Activated T-cell treated with anti-CD3 and anti-CD28 coated beads, Interleukin-2, amount 50 U/mL, for 72 hours (primary cell): ENCODE measurements around the gene SF1. TPM values are rescaled to one million over a fixed set of nuclear protein-coding genes. Genes with fewer than 3 reads are reported as not detected.

ENCODE experiments used
- ATAC-seq, 2 donors: fragments of 150-1000 bp; cut with Tn5 transposase; replicated peaks in 1 of 2; 2 replicates each; pipeline ENCODE4 v1.10.0; 2021; ENCODE audit warnings: moderate library complexity in 2 of 2, mild to moderate bottlenecking in 1 of 2
- DNase-seq, 2 donors: peaks; one replicate each; pipeline ENCODE4 v3.0.0; 2021 to 2022; ENCODE audit warnings: mixed read lengths in 1 of 2
- H3K27ac Mint-ChIP-seq: one replicate; pipeline ENCODE4 v1.8.0; 2022; ENCODE audit warnings: mild to moderate bottlenecking, moderate library complexity, mixed read lengths
- H3K27me3 Mint-ChIP-seq: one replicate; pipeline ENCODE4 v1.8.0; 2022; ENCODE audit warnings: low read depth, mixed read lengths
- H3K36me3 Mint-ChIP-seq, 2 donors: one replicate each; pipeline ENCODE4 v1.8.0; 2022; ENCODE audit warnings: mixed read lengths in 2 of 2, mild to moderate bottlenecking in 1 of 2; ENCODE audit not compliant: insufficient read depth in 2 of 2
- H3K4me1 Mint-ChIP-seq: one replicate; pipeline ENCODE4 v1.8.0; 2022; ENCODE audit warnings: low read depth, mixed read lengths
- H3K4me3 Mint-ChIP-seq, 2 donors: one replicate each; pipeline ENCODE4 v1.8.0; 2022; ENCODE audit warnings: mild to moderate bottlenecking in 2 of 2, mixed read lengths in 2 of 2, moderate library complexity in 2 of 2
- H3K9me3 Mint-ChIP-seq, 2 donors: one replicate each; pipeline ENCODE4 v1.8.0; 2022; ENCODE audit warnings: mixed read lengths in 2 of 2
- total RNA-seq, 2 donors: library from RNA; stranded (reverse); gene quantifications; one replicate each; pipeline ENCODE4 v1.2.3, GENCODE V29; 2022

The SF1 gene
- total RNA-seq, 2 donors from 2014 or later, result 332 to 337 TPM

DNA sequence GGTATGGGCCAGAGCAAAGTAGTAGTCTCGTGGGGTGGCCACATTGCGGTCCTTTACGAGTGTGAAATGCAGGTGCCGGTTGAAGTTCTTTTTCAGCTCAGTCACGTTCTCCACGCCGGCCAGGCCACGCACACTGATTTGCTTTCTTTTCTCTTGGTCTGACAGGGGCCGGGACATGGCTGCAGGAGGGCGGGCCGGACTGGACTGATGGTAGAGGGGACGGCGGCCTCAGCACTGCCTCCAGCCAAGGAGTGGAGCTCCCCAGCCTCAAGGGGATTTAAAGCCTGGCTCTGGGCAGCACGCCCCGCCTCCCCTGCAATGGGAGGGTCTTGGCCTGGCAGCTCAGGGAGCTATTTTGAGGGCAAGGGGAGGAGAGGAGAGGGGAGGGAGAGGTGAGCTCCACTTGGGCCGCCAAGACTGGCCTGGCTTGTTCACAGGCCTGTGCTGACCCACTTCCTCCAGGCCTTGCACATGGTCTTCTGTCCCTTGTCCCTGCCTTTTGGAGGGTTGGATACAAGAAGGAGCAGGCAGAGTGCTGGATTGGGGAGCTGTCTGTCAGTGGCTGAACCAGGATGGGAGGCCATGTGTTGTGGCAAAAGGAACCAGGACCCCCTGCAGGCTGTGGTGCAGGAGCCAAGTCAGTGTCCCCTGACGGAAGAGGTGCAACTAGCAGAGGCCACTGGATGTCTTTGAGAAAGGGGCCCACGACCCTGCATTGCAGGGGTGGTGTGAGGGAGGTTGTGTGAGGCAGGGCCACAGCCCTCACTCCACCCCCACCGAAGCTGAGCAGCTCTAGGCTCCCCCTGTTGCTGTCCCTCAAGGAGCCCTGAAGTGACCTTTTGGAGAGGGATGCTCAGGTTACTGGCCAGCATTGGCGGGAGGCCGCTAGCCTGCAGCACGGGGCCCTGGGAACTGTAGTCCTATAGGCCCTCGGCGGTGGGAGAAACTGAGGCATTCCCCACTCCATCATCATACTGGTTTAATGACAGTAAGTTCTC is 18.3 kb downstream of the SF1 start, which contains the start of gene PYGM:
Gene PYGM, minus strand, starts transcription at position 253 of the 998 bp plus-strand sequence. Its CDS starts 76 bp downstream, at position 177.
- Mint-ChIP-seq H3K27me3 (no peaks in the 10 kb centered on the region), H3K4me3 (peak within 1 kb of the TSS in 1 of 2 donors; percentile 20), H3K9me3 (no peaks in the 10 kb centered on the region), H3K36me3 (peaks cover 4 to 12% of the 10 kb centered on the region in 2 donors), H3K4me1 (peaks cover 45% of the 10 kb centered on the region), H3K27ac (peak within 1 kb of the TSS; percentile 53)
- ATAC-seq (peak; percentile 6 to 11), DNase-seq (no peak)

- no peak for DNase-seq
- no peaks in the 10 kb centered on the region for H3K9me3 Mint-ChIP-seq
These were observed 19.1 kb downstream of the SF1 start for GRCh38 chr11:64759131-64759721.

DNA sequence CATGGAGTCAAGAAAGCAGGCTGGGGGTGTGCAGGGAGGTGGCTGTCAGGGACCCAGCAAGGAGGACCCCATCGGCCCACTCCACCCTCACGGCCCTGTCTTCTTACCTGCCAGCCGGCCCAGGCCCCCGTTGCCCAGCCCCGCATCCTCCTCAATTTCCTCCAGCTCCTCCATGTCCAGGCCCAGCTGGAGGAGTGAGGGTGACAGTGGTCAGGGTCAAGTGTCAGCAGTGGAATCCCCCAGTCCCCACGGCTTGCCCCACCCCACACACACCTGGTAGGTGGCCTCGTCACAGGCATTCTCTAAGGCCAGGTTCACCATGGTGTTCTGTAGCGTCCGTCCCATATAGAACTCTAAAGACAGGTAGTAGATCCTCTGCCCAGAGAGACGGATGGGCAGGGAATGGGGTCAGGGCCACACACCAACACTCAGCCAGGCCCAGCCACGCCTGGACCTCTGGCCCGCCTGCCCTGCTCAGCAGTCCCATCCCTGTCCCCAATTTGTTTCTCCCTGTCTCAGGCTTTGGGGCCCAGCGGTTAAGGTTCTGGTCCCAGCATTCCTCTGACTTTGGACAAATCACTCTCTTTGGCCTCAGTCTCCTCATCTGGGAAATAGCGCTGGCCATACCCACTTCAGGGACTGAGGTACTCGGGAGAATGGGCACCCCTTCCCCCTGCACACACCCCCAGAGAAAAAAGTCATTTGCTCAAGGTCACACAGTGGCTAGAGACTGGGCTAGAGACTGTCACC is 19.8 kb downstream of the SF1 start:
- no peaks in the 10 kb centered on the region for H3K27me3 Mint-ChIP-seq
- H3K4me1 Mint-ChIP-seq, result peaks cover 30% of the 10 kb centered on the region
- H3K27ac Mint-ChIP-seq, result no peak overlapping the region
- no peak for ATAC-seq
- DNase-seq, result no peak
- no peak overlapping the region for H3K4me3 Mint-ChIP-seq
- no peaks in the 10 kb centered on the region for H3K9me3 Mint-ChIP-seq
- H3K36me3 Mint-ChIP-seq, result peaks cover 0 to 2% of the 10 kb centered on the region in 2 donors

More at GRCh38 chr11:64759131-64759721, 19.1 kb downstream of the SF1 start:
- Mint-ChIP-seq H3K4me3 (no peak overlapping the region), H3K36me3 (peaks cover 0 to 5% of the 10 kb centered on the region in 2 donors), H3K27ac (no peak overlapping the region), H3K27me3 (no peaks in the 10 kb centered on the region), H3K4me1 (peaks cover 37% of the 10 kb centered on the region)
- no peak for ATAC-seq

DNA sequence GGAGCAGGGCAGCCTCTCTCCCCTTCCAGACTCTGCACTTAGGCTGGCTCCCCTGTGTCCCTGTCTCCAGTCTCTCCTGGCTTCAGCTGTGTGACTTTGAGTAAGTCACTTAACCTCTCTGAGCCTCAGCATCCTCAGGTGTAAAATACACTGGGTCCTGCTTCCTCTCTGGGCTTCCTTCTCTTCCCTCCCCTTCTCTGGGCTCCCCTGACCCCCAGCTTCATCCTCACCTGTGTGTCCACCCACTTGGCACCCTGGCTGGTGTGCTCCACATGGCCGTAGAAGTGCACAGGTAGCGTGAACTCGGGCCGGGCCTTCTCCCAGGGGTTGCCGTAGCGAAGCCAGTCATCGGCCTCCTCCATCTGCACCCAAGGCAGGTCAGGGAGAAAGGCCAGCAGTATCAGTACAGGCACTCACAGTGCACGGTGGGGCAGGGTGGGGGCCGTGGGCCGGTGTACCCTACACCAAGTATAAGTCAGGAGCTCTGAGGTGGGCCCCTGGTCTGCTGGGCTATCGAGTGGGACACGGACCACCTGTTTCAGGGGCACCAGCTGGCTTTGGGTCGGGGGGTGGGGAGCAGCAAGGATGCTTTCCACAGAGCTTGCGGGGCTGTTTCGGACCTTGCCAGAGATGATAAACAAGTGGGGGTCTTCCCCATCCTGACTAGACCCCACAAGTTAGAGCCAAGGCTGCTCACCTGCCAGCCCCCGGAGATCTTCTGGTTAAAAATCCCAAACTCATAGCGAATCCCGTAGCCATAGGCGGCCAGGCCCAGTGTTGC is 20.6 kb downstream of the SF1 start:
- Mint-ChIP-seq H3K27me3 (no peaks in the 10 kb centered on the region), H3K4me1 (peaks cover 22% of the 10 kb centered on the region), H3K4me3 (no peak overlapping the region), H3K27ac (no peak overlapping the region), H3K36me3 (peaks cover 0 to 1% of the 10 kb centered on the region in 2 donors), H3K9me3 (no peaks in the 10 kb centered on the region)
- no peak for DNase-seq
- no peak for ATAC-seq

- Mint-ChIP-seq H3K9me3 (no peaks in the 10 kb centered on the region), H3K27ac (no peak overlapping the region), H3K4me1 (peaks cover 3% of the 10 kb centered on the region), H3K36me3 (peaks cover 0 to 2% of the 10 kb centered on the region in 2 donors), H3K4me3 (no peak overlapping the region), H3K27me3 (no peaks in the 10 kb centered on the region)
- ATAC-seq, result no peak
- no peak for DNase-seq
These were observed 22.5 kb downstream of the SF1 start for GRCh38 chr11:64755681-64756361.

DNA sequence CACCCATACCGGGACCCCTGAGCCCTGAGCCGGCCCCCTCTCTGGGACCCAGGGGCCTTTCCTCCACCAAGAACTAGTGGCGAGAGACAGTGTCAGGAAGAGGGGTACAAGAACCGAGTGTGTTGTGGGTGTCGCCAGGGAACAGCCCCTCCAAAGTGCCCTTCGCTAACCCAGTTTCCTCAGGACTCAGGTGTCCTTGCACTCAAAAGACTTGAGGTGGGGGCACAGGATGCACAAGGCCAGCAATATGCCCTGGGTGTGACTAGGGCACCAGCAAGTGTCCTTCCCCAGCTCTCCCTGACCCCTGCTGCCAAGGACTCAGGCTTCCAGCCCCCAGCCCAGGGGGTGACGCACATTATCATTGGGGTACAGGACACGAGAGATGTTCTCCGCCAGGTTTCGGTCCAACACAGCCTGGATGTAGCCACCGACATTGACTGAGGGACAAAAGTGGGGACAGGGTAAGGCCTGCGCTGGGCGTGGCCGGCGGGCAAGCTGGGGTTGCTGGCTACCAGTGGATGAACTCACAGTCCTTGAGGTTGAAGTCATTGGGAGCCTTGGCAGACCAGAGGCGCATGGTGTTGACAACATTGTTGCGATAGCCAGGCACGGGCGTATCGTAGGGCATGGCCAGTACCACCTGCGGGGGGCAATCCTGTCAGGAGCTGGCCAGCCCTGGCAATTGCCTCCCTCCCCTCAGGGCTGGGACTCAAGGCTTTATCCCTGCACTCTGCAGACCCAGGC is 23.3 kb downstream of the SF1 start:
- Mint-ChIP-seq H3K4me1 (no peaks in the 10 kb centered on the region), H3K4me3 (no peak overlapping the region), H3K36me3 (peaks cover 0 to 2% of the 10 kb centered on the region in 2 donors), H3K9me3 (no peaks in the 10 kb centered on the region), H3K27ac (no peak overlapping the region), H3K27me3 (no peaks in the 10 kb centered on the region)
- ATAC-seq (no peak), DNase-seq (no peak)

- no peaks in the 10 kb centered on the region for H3K9me3 Mint-ChIP-seq
- no peak overlapping the region for H3K27ac Mint-ChIP-seq
- no peak for ATAC-seq
- H3K4me3 Mint-ChIP-seq, result no peak overlapping the region
- no peaks in the 10 kb centered on the region for H3K4me1 Mint-ChIP-seq
- no peaks in the 10 kb centered on the region for H3K27me3 Mint-ChIP-seq
- no peak for DNase-seq
- peaks cover 0 to 2% of the 10 kb centered on the region in 2 donors for H3K36me3 Mint-ChIP-seq
These were observed 24.0 kb downstream of the SF1 start for GRCh38 chr11:64754124-64754918.

- H3K27me3 Mint-ChIP-seq, result no peaks in the 10 kb centered on the region
- no peak overlapping the region for H3K27ac Mint-ChIP-seq
- no peak overlapping the region for H3K4me3 Mint-ChIP-seq
- ATAC-seq, result no peak
- peaks cover 0 to 2% of the 10 kb centered on the region in 2 donors for H3K36me3 Mint-ChIP-seq
- no peaks in the 10 kb centered on the region for H3K9me3 Mint-ChIP-seq
- no peak for DNase-seq
- H3K4me1 Mint-ChIP-seq, result no peaks in the 10 kb centered on the region
These were observed 24.8 kb downstream of the SF1 start for GRCh38 chr11:64753380-64754123.

DNA sequence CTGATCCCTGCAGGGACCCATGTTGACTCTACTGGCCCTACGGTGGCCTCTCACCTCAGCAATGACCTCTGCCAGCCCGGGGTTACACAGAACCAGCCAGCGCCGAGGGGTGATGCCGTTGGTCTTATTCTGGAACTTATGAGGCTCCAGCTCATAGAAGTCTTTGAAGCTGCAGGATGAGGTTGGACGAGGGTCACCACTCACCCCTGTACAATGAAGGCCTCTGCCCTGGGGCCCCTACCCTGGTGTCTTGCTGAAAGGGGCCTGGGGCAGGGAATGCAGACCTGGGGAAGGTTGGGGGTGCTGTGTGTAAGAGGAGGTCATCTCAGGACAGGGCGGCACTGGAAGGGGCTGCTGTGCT is 25.3 kb downstream of the SF1 start:
- H3K9me3 Mint-ChIP-seq, result no peaks in the 10 kb centered on the region
- no peak for ATAC-seq
- no peak overlapping the region for H3K4me3 Mint-ChIP-seq
- no peak for DNase-seq
- no peaks in the 10 kb centered on the region for H3K4me1 Mint-ChIP-seq
- H3K36me3 Mint-ChIP-seq, result peaks cover 0 to 2% of the 10 kb centered on the region in 2 donors
- no peaks in the 10 kb centered on the region for H3K27me3 Mint-ChIP-seq
- H3K27ac Mint-ChIP-seq, result no peak overlapping the region

- Mint-ChIP-seq H3K4me1 (no peaks in the 10 kb centered on the region), H3K36me3 (peaks cover 0 to 2% of the 10 kb centered on the region in 2 donors), H3K4me3 (no peak overlapping the region), H3K27ac (no peak overlapping the region), H3K9me3 (no peaks in the 10 kb centered on the region), H3K27me3 (no peaks in the 10 kb centered on the region)
- ATAC-seq, result no peak
- DNase-seq, result no peak
These were observed 26.0 kb downstream of the SF1 start for GRCh38 chr11:64752175-64752970.
